GM18870 (cell line): Measurements from ENCODE around the gene RABL2A.
"Not testable (repeated sequence)": the region's sequence is repeated elsewhere in the genome, so short reads cannot be mapped to it uniquely, and the experiment has no call there.

Source experiments
- ATAC-seq: cut with Tn5 transposase; IDR thresholded peaks from one replicate; pipeline ENCODE4 v1.9.1; 2021; ENCODE audit warnings: moderate library complexity; ENCODE audit not compliant: unreplicated experiment

Gene RABL2A

GRCh38 chr2:113626616-113627330 lies at the start of gene RABL2A:
TSS of gene RABL2A (plus strand) at chr2:113627266. CDS start at chr2:113628607, 1,341 bp downstream.
- peak; percentile 92 for ATAC-seq

GRCh38 chr2:113578508-113578907 lies 48.6 kb upstream of the RABL2A start:
- not testable (repeated sequence) for ATAC-seq

- ATAC-seq, result not testable (repeated sequence)
Measured at GRCh38 chr2:113582473-113582872, 44.6 kb upstream of the RABL2A start.

- ATAC-seq, result not testable (repeated sequence)
Measured at GRCh38 chr2:113583521-113584225, 43.4 kb upstream of the RABL2A start.

- not testable (repeated sequence) for ATAC-seq
Measured at GRCh38 chr2:113584311-113585092, 42.6 kb upstream of the RABL2A start.

- ATAC-seq, result not testable (repeated sequence)
Measured at GRCh38 chr2:113587201-113587600, 39.9 kb upstream of the RABL2A start.

GRCh38 chr2:113589591-113589990 lies 37.5 kb upstream of the RABL2A start:
- ATAC-seq, result not testable (repeated sequence)

GRCh38 chr2:113591926-113592325 lies 35.1 kb upstream of the RABL2A start:
- not testable (repeated sequence) for ATAC-seq

- not testable (repeated sequence) for ATAC-seq
Measured at GRCh38 chr2:113593280-113593679, 33.8 kb upstream of the RABL2A start.

GRCh38 chr2:113595725-113596124 lies 31.3 kb upstream of the RABL2A start:
- not testable (repeated sequence) for ATAC-seq

GRCh38 chr2:113597164-113597563 lies 29.9 kb upstream of the RABL2A start:
- ATAC-seq, result not testable (repeated sequence)

- not testable (repeated sequence) for ATAC-seq
Measured at GRCh38 chr2:113597572-113597971, 29.5 kb upstream of the RABL2A start.

GRCh38 chr2:113598180-113598579 lies 28.9 kb upstream of the RABL2A start:
- ATAC-seq, result not testable (repeated sequence)

- ATAC-seq, result not testable (repeated sequence)
Measured at GRCh38 chr2:113598738-113599137, 28.3 kb upstream of the RABL2A start.

GRCh38 chr2:113599208-113599607 lies 27.9 kb upstream of the RABL2A start:
- ATAC-seq, result not testable (repeated sequence)

GRCh38 chr2:113602040-113602769 lies 24.9 kb upstream of the RABL2A start:
- not testable (repeated sequence) for ATAC-seq

GRCh38 chr2:113602869-113603466 lies 24.1 kb upstream of the RABL2A start:
- ATAC-seq, result no peak

GRCh38 chr2:113603467-113604084 lies 23.5 kb upstream of the RABL2A start:
- peak; percentile 65 for ATAC-seq

GRCh38 chr2:113604085-113604477 lies 23.0 kb upstream of the RABL2A start:
- ATAC-seq, result peak; percentile 33

GRCh38 chr2:113604661-113605060 lies 22.4 kb upstream of the RABL2A start:
- not testable (repeated sequence) for ATAC-seq
